NCI-H2081 treated with DMSO at 0.1 percent for 48 hours (cell line): ENCODE results near the gene FCHO1.
"Not testable (repeated sequence)": the region's sequence is repeated elsewhere in the genome, so short reads cannot be mapped to it uniquely, and the experiment has no call there.

Source experiments
- DNase-seq: peaks from one replicate; lab custom pipeline; 2025; lab: John Stamatoyannopoulos, UW

Gene FCHO1

DNA sequence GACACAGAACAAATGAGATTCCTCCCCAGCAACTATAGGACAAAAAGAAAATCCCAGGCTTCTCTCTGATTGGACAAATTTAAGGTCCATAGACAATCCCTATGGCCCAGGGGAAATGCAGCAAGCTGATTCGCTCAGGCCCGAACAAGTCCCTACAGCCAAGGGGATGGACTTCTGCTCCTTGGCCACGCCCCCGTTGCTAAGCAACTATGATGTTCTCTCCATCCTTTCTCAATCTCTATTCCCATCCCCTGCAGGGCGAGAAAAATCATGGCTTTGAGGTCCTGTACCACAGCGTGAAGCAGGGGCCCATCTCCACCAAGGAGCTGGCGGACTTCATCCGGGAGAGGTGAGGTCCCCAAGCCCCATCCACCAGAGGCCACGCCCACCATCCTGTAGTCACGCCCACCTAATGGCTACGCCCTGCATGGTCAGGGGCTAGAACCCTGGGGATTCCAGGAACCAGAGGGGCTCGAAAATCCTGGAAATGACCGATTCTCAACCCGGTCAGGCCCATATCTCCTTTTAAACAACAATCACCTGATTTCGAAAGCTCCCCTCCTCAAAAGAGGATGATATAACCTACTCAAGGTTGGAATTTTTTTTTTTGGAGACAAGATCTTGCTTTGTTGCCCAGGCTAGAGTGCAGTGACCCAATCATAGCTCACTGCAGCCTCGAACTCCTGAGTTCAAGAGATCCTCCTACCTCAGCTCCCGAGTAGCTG is 11.4 kb downstream of the FCHO1 start:
- no peak for DNase-seq

DNA sequence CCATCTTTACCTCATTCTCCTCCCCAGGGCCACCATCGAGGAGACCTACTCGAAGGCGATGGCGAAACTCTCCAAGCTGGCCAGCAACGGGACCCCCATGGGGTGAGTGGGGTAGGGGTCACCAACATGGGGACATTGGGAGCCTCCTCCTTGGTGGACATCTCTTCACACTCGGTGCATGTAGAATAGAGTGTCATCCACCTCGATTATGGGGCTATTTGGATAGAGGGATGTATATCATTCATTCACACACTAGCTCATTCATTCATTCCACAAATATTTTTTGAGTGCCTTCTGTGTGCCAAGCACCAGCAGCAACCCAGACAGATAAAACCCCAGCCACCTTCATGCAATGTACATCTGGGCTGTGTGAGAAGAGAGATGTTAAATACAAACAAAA is 13.1 kb downstream of the FCHO1 start:
- no peak for DNase-seq

DNA sequence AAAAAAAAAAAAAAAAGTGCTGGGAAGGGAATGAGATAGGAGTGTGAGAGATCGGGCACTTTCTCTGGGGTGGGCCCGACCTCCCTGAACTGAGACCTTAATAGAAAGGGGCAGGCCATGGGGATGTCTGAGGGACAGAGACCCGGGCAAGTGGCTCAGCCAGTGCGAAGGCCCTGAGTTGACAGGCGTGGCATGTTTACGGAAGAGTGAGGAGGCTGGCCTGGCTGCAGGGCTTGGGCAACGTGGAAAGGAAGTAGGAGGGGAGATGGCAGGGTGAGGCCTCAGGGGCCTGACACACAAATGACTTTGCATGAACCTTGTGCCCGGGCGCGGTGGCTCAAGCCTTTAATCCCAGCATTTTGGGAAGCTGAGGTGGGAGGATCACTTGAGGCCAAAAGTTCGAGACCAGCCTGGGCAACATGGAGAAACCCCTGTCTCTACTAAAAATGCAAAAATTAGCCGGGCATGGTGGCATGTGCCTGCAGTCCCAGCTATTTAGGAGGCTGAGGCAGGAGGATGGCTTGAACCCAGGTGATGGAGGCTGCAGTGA is 13.9 kb downstream of the FCHO1 start:
- DNase-seq = no peak

DNA sequence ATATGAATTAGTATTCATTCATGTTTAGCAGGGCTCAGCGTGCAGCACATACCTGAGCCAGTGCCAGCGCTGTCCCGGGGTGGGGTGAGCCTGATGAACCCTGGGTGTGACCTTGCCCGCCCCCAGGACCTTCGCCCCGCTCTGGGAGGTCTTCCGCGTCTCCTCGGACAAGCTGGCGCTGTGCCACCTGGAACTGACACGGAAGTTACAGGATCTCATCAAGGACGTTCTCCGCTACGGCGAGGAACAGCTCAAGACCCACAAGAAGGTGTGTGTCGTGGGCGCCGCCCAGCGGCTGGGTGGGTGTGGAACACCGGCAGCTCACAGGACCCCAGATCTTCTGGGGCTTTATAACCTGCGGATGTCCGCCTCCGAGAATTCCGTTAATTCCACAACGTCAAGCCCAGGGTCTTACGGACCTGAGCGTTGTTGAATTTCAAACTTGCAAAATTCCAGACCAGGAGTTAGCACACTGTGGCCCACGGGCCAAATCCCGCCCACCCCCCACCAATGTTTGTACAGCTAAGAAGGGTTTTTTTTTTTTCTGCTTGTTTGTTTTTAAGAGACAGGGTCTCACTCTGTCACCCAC is 15.4 kb downstream of the FCHO1 start:
- DNase-seq = no peak

DNA sequence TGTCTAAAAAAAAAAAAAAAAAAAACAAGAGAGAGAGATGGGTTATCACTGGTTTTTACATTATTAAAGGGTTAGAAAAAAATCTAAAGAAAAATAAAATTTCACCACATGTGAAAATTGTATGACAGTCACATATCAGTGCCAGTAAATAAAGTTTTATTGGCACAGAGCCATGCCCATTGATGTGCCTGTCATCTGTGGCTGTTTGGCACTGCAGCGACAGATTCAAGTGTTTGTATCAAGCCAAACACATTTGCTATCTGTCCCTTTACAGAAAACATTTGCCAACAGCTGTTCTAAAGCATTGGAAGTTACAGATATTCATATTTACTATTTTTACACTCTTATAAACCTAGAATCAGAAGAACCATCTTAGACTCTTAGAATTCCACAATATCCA is 16.3 kb downstream of the FCHO1 start:
- DNase-seq = no peak

DNA sequence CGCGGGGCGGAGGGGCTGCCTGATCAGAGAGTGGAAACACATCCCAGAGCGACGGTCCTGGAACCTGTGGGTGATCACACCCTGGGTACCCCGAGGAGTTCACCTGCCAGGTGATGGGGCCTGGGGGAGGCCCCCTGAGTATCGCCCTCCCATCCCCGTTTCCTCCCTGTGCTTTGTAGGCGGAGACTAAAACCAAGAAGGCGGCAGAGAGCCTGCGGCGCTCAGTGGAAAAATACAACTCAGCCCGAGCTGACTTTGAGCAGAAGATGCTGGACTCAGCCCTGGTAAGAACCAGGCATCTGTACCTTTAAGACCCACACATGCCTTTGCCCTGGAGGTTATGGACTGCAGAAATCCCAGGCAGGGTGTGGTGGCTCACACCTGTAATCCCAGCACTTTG is 19.3 kb downstream of the FCHO1 start:
- no peak for DNase-seq

DNA sequence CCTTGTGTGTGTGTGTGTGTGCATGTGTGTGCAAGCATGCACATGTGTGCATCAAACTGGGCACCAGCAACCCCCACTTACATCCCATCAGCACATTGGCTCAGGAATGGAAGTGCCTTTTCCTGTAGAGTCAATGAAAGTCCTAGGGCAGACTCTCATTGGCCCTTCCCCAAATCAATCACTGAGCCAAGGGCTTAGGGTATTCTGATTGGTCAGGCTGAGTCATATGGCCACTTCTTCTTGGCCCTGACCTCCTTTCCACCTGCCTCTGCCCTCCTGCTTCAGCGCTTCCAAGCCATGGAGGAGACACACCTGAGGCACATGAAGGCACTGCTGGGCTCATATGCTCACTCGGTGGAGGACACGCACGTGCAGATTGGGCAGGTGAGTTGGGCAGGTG is 20.9 kb downstream of the FCHO1 start:
- DNase-seq = no peak

DNA sequence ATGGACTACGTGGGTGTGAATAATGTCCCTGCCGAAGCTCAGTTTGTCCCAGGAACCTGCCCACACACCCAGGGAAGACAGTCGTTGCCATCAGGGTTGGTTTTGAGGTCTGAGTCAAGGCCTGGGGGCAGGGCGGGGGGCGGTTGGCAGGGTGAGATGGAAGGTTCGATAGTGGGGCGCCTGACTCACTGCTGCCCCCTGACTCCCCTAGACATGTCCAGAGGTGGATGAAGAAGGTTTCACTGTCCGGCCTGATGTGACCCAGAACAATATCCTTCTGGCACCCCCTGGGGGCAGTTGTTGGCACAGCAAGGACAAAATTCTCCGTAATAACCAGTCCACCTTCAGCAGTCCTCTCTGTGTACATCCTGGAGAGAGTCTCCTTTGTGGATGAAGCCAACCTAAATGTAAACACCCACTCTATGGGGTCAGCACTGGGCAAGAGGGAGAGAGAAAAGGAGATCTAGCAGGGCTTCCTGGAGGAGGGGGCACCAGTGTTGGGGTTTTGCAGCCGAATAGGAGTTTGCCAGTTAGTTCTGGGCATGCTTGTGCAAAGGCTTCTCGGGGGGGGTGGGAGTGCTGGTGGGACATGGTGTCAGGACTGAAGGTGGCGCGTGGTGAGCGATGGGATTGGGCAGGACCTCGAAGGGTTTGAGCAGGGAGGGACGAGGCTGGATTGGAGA is 24.1 kb downstream of the FCHO1 start:
- DNase-seq = no peak

DNA sequence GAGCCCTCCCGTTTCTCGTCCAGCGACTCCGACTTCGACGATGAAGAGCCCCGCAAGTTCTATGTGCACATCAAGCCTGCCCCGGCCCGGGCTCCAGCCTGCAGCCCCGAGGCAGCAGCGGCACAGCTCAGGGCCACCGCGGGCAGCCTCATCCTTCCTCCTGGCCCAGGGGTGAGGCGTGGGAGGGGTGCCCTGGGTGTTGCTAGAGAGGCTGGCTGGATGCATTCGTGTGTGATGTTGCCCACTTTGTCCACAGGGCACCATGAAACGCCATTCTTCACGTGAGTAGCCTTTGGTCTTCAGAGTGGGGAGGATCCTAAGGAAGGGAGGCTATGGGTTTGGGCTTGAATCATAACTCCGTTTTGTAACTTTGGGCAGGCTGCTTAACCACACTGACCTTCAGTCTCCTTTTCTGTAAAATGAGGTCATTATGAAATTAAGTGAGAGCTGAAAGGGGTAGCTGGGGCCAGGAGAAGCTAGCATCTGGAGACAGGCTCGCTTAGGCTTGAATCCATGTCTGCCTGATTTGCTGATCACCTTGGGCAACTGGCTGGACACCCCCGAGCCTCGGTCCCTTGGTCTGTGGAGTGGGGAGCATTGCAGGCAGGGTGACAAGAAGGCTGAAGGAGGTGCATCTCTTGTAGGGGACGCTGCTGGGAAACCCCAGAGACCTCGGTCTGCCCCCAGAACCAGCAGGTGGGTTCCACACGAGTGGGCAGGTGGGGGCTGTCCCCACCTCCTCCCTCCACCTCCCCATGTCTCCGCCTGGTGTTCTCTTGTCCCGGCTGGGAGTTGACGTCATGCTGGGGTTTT is 24.9 kb downstream of the FCHO1 start:
- DNase-seq = no peak

DNA sequence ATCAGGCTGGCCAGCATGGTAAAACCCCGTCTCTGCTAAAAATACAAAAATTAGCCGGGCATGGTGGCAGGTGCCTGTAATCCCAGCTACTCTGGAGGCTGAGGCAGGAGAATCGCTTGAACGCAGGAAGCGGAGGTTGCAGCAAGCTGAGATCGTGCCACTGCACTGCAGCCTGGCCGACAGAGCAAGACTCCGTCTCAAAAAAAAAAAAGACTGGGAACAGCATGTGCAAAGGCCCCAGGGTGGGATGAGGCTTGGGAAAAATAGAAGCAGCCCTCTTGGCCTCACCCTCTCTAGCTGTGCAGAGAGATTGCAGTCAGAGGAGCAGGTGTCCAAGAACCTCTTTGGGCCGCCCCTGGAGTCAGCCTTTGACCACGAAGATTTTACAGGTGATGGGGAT is 26.6 kb downstream of the FCHO1 start:
- not testable (repeated sequence) for DNase-seq

DNA sequence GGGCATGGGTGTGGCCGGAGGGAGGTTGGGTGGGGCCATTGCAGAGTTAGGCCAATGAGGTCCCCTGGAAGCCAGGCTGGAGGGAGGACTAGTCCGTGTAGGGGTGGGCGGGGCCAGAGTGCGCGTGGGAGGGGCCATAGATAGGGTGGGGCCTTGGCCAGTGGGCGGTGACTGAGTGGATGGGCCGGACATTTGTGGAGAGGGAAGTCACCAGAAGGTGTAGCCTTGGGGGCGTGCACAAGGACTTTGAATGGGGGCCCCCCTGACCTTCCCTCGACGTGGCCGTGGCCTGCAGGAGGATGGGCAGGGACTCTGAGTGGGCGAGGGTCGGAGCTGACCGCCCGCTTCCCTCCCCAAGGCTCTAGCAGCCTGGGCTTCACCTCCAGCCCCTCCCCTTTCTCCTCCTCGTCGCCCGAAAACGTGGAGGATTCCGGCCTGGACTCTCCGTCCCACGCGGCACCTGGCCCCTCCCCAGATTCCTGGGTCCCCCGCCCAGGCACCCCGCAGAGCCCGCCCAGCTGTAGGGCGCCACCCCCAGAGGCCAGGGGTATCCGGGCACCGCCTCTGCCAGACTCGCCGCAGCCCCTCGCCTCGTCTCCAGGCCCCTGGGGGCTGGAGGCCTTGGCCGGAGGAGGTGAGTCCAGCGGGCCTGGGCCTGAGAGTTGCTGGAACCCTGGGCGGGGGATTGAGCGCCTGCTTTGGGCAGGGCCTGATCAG is 27.1 kb downstream of the FCHO1 start:
- DNase-seq = no peak

DNA sequence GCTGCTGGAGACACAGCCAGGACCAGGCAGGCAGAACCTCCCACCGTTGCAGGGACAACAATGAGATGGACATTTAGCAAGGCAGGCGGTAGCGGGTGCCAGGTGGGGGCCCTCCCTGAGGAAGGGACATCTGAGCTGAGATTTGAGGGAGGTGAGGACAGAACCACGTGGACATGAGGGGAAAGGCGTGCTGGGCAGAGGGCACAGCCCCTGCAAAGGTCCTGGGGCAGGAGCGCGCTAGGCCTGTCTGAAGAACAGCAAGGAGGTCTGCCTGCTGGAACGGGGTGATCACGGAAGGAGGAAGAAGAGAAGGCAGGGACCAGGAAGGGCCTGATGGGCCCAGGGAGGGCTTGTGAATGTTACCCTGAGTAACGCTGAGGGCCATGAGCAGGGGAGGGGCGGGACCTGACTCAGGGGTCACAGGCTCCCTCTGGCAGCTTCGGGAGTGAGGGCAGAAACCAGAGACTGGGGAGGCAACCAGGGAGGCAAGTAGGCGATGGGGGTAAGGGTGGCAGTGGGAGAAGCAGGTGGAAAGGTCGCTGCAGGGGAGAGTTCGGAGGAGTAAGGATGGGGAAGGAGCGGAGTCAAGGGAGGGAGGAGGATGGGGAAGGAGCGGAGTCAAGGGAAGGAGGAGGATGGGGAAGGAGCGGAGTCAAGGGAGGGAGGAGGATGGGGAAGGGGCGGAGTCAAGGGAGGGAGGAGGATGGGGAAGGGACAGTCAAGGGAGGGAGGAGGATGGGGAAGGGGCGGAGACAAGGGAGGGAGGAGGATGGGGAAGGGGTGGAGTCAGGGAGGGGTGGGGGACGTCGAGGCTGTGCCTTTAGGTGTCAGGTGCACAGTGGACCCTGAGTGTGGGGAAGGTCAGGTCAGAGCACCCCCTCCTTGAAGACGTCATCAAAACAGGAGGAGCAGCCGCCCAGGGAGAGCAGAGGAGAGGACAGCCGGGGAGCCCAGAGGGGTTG is 28.0 kb downstream of the FCHO1 start:
- no peak for DNase-seq

DNA sequence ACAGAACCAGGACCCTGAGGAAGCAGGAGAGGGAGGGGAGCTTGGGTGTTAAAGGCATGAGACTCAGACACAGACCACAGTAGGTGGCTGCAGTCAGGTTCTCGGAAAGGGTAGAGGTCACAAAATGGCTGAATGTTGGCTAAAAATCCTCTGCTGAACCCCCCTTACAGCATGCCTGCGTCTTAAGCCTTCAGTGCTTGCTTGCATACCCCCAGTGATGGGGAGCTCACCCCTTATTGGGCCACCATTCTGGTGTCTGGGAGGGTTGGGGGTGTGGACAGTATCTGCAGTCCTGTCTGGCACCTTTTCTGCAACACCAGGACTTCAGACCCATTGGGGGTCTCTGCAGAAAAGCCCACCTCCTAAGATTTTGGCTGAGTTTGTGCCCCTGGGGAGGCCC is 29.5 kb downstream of the FCHO1 start:
- DNase-seq = no peak

DNA sequence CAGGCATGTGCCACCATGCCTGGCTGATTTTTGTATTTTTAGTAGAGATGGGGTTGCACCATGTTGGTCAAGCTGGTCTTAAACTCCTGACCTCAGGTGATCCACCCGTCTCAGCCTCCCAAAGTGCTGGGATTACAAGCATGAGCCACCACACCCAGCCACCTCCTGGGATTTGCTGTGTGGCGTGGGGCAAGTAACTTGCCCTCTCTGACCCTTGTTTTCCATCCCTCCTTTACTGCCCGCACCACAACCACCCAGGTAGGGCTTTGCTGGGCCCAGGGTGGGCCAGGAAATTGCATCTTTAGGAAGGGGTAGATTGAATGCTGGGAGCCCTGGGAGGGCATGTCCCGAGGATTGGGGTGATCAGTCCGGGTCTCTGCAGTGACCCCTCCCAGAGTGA is 32.4 kb downstream of the FCHO1 start:
- not testable (repeated sequence) for DNase-seq

DNA sequence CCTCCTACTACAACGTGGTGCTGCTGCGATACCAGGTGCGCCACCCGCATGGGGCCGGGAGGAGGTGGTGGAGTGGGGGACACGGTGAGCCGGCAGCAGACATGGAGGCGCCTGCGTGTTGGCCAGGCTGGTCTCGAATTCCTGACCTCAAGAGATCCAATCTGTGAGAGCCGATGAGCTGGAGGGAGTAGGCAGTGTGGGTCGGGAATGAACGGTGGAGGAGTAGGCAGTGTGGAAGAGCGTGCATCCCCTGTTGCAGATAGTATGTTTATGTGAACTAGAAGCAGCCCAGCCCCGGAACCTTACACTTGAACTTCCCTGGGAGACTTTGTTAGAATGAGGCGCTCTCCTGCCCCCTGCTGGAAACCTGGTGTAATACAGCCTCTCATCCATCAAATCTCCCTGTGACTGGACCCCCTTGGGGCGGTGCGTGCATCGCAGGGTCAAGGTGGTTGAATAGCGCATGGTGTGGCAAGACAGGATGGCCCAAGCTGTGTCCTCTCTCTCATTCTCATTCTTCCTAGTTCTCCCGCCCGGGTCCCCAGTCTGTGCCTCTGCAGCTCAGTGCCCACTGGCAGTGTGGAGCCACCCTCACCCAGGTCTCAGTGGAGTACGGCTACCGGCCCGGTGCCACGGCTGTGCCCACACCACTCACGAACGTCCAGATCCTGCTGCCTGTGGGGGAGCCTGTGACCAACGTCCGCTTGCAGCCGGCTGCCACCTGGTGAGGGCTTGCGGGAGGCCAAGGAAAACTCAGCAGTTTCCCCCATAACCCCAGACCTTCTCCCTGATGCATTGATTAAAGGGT is 33.1 kb downstream of the FCHO1 start:
- DNase-seq = no peak

DNA sequence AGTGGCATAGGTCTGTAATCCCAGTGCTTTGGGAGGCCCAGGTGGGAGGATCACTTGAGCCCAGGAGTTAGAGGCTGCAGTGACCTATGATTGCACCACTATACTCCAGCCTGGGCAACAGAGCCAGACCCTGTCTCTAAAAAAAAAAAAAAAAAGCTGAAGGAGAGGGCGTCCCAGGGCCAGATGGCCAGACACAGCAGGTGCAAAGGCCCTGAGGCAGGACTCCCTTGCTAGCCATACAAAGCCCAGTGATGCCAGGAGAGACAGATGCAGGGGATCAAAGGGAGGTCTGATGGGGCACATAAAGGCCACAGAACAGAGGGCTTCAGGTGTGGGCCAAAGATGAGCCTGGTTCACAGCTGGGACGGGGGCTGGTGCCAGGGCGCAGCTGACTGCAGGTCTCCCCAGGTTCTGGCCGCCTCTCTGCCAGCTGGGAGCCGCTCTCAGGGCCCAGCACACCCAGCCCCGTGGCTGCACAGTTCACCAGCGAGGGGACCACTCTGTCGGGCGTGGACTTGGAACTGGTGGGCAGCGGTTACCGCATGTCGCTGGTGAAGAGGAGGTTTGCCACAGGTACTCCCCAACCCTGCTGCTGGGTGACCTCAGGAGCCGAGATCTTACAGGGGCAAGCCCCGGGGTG is 36.1 kb downstream of the FCHO1 start:
- DNase-seq = no peak

DNA sequence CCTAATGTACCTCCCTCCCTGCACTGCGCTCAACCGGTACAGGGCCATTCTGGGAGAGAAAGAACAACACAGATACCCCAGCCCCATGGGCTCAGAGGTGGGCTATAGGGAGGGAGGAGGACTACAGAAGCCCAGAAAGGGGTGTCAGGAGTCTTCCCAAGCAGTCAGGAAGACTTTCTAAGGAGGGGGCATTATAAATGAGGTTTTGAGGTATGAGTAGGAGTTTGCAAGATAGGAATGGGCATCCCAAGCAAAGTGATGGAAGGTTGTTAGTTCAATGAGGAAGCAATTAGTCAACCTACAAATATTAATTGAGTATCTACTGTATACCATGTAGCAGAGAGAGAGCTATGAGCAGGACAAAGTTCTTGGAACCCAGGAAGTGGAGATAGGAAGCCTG is 37.4 kb downstream of the FCHO1 start:
- no peak for DNase-seq

DNA sequence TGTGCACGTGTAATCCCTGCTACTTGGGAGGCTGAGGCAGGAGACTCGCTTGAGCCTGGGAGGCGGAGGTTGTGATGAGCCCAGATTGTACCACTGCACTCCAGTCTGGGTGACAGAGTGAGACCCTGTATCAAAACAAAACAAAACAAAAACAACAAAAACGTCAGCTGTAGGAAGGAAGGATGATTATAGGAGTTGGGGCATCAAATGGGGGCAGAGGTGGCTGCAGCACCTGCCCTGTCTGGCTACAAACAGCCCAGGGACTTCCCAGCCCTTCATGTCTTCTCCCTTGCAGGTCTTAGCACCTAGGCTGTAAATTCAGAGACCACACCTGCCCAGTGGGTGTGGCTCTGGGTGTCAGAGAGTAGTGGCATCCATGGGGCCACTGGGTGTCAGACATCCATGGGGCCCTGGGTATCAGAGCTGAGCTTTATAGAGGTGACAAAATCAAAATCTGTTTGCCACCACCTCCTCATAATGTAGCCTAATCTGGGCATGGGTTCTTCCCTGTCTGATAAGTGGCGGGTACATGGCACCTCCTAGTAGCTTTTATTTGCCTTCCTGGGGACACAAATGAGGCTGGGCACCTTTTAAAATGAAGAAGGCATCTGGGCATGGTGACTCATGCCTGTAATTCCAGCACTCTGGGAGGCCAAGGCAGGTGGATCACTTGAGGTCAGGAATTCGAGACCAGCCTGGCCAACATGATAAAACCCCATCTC is 38.9 kb downstream of the FCHO1 start:
- no peak for DNase-seq

DNA sequence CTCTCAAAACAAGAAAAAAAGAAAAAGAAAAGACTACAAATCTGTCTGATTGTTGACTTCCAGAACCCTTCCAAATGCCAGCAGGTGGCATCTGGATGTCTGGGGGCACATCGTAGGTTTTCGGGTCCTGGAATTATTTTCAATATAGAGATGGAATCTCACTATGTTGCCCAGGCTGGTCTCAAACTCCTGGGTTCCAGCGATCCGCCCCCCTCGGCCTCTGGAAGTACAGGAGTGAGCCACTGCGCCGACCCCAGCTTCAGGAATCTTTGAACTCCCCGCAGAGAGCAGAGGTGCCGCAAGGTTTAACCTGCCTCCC is 43.1 kb downstream of the FCHO1 start:
- no peak for DNase-seq
